Measurements from ENCODE around the gene SNX10.
"Not testable (repeated sequence)": the region's sequence is repeated elsewhere in the genome, so short reads cannot be mapped to it uniquely, and the experiment has no call there.

The SNX10 gene, protein sequence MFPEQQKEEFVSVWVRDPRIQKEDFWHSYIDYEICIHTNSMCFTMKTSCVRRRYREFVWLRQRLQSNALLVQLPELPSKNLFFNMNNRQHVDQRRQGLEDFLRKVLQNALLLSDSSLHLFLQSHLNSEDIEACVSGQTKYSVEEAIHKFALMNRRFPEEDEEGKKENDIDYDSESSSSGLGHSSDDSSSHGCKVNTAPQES

DNA sequence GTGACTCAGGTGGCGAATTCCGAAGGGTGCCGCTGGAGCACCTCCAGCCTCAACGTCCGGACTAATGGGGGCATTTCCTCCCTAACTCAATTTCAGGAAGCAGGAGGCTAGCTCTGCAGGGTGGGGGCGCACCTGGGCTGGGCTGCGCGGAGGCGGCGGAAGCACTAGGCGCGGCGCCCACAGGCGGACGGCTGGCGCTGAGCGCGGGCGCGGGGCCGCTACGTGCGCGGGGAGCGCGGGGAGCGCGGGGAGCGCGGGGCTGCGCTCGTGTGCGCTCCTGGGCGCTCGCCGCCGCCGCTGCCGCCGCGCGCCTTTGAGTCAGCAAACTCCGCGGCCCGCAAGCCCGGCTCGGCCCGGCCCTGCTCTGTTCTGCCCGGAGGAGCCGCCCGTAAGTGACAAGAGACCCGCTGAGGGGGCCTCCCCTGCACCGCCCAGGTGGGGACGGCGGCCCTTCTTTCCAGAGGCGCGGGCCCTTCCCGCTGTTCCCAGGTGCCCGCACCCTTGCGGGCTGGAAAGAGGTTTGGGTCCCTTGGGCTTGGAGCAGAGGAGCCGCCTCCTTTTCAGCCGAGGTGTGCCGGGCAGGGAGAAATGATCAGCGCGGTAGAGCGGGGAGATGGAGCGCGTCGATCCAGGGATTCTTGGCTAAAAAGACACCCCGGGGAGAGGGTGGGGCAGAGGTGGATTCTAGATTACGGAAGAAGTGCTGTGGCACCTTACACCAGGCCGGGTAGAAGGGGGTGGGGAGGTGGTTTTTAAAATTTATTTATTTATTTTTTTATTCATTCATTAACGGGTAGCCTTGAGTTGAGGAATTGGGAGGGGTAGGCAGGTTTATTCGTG lies at the start of gene SNX10:
Gene SNX10 (plus strand): TSS at position 164 of the 840 bp plus-strand sequence. CDS start 54,581 bp downstream, outside the sequence.
- peak; percentile 59 for DNase-seq

DNA sequence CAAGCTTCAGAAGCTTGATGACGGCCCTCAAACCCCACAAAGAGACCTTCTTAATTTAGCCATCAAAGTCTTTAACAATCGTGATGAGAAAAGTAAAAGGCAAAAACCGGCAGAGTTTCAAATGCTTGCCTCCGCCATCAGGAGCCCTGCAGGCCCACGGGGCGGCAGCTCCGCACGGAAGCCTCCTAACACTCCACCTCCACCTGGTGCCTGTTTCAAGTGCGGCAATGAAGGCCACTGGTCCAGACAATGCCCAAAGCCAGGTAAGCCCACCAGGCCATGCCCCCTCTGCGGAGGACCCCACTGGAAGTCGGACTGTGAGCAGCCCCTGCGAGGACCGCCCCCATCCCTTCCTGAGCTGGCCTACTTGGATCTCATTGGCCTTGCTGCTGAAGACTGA lies 46.5 kb upstream of the SNX10 start:
- DNase-seq = no peak

DNA sequence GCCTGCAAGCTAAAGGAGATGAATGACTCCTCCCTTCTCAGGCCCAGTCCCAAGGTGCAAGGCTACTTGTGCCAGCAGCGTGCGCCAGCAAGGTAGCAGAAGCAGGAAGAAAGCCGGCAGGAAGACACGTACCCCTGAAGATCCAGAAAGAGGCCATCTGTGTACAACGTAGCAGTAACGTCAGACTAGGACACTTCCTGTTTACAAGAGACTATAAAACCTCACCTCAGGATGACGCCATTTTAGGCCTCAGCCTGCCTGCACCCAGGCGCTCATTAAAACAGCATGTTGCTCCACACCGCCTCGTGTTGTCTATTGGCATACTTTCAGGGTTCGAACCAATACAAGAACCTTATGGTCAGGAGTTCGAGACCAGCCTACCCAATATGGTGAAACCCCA lies 41.4 kb upstream of the SNX10 start:
- no peak for DNase-seq

DNA sequence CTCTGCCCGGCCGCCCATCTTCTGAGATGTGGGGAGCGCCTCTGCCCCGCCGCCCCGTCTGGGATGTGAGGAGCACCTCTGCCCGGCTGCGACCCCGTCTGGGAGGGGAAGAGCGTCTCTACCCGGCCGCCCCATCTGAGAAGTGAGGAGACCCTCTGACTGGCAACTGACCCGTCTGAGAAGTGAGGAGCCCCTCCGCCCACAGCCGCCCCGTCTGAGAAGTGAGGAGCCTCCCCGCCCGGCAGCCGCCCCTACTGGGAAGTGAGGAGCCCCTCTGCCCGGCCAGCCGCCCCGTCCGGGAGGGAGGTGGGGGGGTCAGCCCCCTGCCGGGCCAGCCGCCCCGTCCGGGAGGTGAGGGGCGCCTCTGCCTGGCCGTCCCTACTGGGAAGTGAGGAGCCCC lies 29.8 kb upstream of the SNX10 start:
- DNase-seq = not testable (repeated sequence)

DNA sequence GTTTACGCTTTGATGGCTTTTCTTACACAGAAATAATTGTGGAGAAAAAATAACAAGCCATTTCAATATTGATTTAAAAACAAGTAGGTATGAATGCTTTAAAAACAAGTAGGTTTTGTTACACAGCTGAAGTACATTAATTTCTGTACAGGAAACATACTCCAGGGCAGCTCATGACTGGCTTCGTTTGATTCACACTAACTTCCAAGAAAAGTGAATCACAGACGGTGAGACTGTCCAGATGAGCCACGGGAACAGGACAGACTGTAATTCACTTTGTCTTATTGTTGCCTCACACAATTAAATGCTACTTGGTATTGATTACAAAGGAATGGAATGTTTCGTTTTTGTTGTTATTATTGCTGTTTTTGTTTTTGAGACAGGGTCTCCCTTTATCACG lies 26.6 kb upstream of the SNX10 start:
- no peak for DNase-seq

DNA sequence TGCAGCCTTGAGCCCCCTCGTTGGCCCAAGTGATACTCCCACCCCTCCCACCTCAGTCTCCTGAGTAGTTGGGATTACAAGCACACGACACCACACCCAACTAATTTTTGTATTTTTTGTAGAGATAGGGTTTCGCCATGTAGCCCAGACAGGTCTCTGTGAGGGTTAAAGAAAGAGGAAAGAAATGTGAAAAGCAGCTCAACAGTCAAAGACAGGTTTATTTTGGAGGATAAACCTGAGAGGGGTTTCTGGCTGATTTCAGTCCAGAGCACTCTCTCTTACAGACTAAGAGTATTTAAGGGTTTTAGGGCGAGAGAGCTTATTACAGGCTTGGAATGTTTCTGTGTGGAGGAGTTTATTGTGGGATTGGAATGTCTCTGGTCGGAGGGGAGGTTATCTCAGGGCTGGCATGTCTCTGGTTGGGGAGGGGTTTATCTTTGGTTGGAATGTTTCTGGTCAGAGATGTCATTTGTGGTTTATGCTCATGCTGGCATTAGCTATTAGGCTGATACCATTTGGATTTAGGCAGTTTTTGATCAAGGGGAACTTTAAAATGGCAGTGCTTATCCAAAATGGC lies 26.1 kb upstream of the SNX10 start:
- DNase-seq = no peak

DNA sequence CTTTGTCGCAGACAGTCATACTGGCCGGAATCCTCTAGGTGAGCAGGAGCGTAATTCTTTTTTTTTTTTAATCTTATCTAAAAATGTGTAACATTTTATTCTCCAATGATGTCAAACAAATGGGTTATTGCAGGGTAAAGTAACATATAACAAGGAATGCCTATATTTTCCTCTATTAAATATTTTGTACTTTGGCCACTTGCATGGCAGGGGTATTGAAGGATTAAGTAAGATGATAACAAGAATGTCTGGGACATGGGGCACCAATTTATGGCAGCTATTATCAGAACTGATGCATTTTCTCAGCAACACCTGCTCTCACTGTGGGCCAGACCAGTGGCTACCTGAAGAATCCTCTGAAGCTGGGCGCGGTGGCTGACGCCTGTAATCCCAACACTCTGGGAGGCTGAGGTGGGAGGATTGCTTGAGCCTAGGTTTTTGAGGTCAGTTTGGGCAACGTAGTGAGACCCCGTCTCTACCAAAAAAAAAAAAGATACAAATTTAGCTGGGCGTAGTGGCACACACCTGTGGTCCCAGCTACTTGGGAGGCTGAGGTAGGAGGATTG lies 24.0 kb upstream of the SNX10 start:
- no peak for DNase-seq

DNA sequence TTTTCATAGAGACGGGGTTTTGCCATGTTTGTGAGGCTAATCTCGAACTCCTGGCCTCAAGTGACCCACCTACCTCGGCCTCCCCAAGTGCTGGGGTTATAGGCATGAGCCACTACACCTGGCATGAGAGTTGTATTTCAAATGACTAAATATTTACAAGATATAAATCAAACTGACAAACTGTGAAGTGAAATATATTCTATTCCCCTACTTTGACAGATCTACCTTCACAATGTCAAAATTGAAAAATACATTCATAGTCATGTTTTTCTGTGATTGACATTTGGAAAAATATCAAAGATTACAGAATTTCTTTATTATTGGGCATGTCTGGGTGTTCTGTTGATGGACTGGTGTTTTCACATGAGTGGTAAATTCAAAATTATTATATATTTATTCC lies 16.4 kb upstream of the SNX10 start:
- no peak for DNase-seq

DNA sequence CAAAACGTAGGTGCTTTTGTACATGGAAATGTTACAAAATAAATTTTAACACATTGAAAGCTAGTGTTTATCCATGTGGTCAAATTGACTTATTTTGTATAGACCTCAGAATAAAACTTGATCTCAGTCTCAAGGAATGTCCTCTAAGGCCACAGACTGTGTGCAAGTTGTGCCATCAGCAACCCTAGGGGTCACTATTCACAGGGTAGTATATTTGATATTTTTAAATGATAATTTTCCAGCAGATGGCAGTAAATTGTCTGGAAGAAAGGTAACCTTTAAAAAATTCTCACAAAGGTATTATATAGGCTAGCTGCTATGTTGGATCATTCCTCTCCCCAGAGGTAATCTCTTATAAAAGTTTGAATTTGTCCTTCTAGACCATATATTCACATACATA lies 12.9 kb upstream of the SNX10 start:
- DNase-seq = no peak

DNA sequence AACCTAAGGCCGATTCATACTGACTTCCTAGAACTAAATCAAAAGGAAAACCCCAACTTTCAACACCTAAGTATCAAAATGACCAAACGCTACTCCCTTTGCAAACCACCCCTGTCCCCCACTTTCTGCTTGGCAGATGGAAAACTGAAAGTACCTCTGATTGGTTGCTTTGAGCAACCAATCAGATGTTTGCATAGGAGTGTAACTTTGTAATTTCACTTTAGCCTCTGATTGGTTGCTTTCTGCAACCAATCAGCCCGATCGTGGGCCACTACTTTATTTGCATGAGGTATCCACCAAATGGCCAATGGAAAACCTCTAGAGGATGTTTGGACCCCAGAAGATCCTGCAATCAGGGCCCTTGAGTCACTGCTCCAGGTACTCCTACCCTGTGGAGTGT lies 12.3 kb upstream of the SNX10 start:
- no peak for DNase-seq

DNA sequence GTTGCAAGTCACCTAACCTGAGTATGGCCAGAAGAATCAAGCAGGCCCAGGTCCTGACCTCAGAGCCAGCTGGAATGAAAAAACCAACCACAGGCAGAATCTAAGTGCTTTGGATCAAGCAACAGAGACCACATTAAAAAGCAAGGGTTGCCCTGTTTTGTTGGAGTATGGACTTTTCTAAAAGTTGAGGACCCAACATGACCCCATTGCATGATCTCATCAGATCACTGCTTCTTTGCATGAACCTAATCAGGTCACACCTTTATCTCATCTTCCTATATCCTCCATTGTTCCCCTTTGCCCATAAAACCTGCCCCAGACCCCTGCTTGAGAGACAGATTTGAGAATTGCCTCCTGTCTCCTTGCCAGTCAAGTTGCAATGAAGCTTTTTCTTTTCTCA lies 11.6 kb upstream of the SNX10 start:
- no peak for DNase-seq

DNA sequence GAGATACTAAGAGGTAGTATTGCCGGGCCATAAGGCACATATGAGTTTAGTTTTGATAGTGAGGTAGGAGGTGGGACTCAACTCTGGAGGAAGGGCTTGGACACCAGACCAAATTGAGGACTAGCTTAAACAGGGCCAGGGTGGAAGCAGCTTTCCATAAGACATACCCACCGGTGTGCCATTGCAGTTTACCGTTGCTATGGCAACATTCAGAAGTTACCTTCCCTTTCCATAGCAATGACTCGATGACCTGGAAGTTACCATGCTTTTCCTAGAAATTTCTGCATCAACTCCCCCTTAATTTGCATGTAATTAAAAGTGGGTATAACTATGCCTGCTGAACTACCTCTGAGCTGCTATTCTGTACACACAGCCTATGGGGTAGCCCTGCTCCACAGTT lies 10.9 kb upstream of the SNX10 start:
- DNase-seq = no peak

DNA sequence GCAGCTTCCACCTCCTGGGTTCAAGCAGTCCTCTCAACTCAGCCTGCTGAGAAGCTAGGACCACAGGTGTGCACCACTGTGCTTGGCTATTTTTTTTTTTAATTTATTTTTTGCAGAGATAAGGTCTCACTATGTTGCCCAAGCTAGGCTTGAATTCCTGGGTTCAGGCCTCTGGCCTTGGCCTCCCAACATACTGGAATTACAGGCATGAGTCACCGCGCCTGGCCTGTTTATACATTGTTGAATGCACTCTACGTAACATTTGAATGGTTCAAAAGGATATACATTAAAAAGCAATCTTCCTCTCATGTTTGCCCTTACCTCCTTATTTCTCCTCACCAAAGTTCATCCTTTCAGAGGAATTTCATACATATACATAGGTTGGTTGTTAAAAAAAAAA lies 7.2 kb upstream of the SNX10 start:
- DNase-seq = no peak

DNA sequence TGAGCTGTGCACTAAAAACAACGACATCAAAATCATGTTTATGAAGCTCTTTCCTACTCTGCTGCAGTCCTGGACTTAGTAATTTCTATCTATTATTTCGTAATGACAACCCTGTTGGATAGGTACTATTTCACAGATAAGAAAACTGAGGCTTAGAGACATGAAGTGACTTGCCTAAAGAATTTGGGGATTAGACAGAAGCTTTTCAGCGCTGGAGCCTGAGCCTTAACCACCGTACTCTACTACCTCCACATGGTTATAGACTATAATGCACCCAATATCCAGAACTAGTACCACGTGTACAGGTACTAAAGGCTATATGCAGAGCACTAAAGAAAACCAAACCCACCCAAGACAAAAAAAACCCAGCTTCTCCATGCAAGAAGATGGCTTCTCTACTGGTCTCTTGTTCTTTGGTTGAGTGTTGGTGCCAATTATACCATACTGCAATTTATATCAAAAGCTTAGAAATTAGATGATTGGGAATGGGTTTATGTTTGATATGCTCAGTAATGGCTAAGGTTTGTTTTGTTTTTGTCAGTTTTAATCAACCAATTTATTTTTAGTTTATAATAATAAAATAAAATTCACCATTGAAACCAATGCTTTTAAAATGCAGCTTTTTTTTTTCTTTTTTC lies 6.5 kb upstream of the SNX10 start:
- no peak for DNase-seq

DNA sequence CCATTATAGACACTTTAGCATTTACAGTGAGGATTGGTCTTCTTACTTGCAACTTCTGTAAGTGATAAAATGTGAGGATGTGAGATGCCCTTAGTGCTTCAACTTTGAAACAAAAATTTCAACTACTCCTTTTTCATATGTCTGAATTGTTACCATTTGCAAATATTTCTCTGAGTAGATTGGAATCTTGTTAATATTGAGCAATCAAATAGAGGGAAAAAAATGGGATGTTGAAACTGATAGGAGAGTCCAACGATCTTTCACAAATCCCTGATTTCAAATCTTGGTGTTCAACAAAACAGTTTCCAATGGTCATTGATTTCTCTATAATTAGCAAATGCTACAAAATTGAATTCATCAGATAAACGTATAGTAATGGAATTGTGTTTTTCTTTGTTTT lies 5.5 kb upstream of the SNX10 start:
- DNase-seq = no peak

DNA sequence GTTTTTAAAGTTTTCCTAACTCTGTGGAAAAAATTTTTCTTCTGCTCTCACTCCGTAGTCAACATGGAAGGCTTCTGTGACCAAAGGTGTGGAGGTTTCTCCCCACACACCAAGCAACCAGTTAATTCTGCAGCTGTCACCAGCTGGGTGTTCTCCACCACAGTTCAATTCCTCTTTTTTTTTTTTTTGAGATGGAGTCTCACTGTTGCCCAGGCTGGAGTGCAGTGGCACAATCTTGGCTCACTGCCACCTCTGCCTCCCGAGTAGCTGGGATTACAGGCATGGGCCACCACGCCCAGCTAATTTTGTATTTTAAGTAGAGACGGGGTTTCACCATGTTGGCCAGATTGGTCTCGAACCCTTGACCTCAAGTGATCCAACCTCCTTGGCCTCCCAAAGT lies 3.5 kb upstream of the SNX10 start:
- DNase-seq = not testable (repeated sequence)

DNA sequence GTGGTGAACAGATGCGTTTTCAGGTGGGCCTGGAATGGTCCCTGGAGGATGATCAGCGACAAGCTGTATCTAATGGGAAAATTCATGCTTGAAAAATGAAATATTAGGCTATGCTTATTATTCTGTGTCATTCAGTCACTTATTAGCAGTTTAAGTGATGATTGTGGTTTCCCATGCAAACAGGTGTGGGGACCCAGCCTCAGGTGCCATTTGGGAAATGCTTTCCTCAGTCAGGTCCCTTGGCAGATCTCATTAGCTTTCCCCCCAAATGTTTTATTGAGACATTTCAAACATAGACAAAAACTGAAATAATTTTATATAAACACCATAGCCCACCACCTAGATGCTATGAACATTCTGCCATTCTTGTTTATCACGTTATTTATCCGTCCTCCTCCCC lies 411 bp upstream of the SNX10 start:
- DNase-seq = no peak

DNA sequence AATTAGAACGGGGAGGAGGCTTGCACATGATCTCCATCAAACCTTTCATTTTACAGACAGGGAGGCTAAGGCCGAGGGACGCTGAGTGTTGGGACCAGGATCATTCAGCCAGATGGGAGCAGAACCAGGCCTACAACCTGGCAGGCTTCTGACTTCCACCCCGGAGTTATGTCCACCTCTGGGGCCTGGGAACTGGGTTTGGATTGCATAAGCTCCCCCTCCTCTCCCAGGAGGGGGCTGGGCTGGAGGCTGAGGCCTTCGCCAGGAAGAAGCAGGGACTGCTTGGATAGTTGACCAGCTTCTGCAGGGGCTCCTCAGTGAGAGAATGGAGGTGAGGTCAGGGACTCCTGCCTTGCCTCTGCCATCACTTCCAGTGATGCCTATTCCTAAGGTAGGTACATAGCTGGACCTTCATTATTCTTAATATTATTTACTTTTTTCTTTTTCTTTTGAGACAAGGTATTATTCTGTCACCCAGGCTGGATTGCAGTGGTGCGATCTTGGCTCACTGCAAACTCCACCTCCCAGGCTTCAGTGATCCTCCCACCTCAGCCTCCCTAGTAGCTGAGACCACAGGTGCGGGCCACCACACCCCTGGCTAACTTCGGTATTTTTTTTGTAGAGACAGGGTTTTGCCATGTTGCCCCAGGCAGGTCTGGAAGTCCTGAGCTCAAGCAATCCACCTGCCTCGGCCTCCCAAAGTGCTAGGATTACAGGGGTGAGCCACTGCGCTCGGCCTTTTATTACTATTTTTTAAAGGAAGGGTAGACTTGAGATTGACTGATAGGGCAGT lies 1.3 kb downstream of the SNX10 start:
- DNase-seq = no peak

DNA sequence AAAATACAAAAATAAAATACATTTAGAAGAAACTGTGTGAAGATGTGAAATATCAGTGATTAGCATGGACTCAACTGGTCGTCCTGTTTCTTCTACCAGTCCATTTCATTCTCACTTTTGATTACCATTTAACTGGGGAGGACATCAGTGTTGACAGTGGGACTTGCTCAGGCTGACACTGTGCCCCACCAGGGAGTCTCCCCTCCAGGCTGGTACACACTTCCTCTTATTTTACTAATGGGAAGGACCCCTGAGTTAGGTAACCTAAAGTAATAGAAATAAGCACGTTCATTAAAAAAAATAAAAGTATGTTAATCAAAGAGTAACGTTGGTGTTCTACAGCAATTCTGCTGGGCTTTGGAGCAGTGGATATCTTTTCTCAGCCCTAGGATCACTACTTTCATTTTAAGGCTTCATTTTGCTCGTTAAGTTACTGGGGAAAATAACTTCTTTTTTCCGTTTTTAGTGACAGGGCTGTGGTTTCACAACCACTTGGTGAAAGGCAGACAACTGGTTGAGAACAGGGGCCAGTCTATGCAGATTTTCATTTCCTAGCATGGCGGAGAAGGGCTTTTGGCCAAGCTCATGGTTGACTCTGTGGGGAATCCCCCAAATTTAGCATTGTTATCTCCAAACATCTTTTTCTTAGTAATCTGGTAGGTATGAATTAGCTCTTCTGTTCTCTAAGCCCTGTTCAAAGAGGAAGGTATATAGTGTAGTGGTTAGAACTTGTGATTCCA lies 2.1 kb downstream of the SNX10 start:
- DNase-seq = peak; percentile 65

DNA sequence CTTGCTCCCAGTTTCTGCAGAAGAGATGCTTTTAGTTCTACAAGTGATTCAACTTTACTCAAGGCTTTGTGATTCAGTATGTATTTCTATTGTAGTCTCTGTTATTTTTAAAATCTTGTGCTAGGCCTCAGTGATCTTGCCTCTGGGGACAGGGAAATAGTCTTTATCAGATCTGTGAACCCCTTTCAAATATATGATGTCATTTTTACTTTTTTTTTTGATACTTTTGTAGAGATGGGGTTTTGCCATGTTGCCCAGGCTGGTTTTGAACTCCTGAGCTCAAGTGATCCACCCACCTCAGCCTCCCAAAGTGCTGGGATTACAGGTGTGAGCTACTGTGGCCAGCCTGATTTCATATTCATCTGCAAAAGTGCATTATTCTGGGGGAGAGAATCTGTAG lies 3.4 kb downstream of the SNX10 start:
- DNase-seq = no peak

DNA sequence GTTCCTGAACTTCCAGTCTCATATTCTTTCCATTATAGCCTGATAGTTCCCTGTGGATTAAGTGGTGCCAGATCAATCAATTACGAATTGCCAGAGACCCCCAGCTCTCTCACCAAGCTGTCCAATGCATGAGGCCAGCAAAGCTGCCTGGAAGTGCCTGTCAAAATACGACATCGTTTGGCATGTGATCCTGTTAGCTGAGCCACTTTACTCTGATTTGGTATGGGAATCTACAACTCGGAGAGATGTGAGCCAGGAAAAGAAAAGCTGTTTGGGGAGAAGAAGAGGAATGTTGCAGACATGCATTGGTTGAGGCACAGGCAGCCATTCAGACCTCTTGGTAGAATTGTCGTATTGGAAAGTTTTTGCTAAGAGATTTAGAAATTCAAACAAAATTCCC lies 3.9 kb downstream of the SNX10 start:
- no peak for DNase-seq

DNA sequence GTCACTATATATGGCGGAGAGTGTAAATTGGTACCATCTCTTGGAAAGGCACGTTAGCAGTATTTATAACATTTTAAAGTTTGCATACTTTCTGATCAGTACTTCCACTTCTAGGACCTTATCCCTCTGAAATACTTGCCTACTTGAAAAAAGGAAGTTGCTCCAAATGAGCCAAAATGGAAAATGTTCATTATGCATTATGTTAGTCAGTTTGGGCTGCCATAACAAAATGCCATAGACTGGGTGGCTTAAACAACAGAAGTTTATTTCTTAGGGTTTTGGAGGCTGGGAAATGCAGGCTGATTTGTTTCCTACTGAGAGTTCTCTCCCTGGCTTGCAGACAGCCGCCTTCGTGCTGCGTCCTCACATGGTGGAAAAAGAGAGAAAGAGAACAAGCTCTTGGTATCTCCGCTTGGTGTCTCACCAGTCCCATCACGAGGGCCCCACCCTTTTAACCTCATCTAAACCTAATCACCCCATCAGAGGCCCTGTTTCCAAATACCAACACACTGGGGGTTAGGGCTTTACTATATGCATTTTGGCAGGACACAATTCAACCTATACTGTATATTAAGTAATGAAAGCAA lies 6.9 kb downstream of the SNX10 start:
- no peak for DNase-seq

All from stimulated activated naive CD4-positive, alpha-beta T cell treated with Interleukin-2 at 50 U/mL for 16 hours (primary cell).